CD14-positive monocyte (primary cell): Measurements from ENCODE around the gene KDM4C. TPM values are rescaled to one million over a fixed set of nuclear protein-coding genes. Genes with fewer than 3 reads are reported as not detected.

Source experiments
- DNase-seq, 3 donors: peaks; one replicate each; pipeline ENCODE4 v3.0.0-alpha.2; 2011 to 2022
- H2AFZ ChIP-seq: 2 replicates; pipeline ENCODE4 v1.6.0; 2012; ENCODE audit warnings: mild to moderate bottlenecking, low read depth, low read length, inconsistent platforms; ENCODE audit not compliant: insufficient read depth, poor library complexity, severe bottlenecking
- H3K27ac ChIP-seq, 2 donors: 1 replicate in 1 of 2; 2 replicates in 1 of 2; pipeline ENCODE4 v1.5.1; 2012 to 2013; ENCODE audit warnings: low read length in 2 of 2, control low read depth in 1 of 2, inconsistent platforms in 1 of 2, low read depth in 1 of 2, mild to moderate bottlenecking in 1 of 2
- H3K27me3 ChIP-seq, 2 donors: one replicate each; pipeline versions ENCODE4 v1.6.0 to v1.6.1; 2011 to 2013; ENCODE audit warnings: low read length in 2 of 2; ENCODE audit not compliant: control insufficient read depth in 2 of 2, insufficient read depth in 2 of 2
- H3K36me3 ChIP-seq, 2 donors: replicated peaks in 1 of 2; 1 replicate in 1 of 2; 2 replicates in 1 of 2; pipeline versions ENCODE4 v1.5.1 to v1.6.1; 2012 to 2013; ENCODE audit warnings: low read length in 2 of 2, control low read depth in 1 of 2, inconsistent platforms in 1 of 2, mild to moderate bottlenecking in 1 of 2; ENCODE audit not compliant: insufficient read depth in 2 of 2, control insufficient read depth in 1 of 2
- H3K4me1 ChIP-seq, 2 donors: 1 replicate in 1 of 2; 2 replicates in 1 of 2; pipeline versions ENCODE4 v1.5.1 to v1.6.1; 2012 to 2013; ENCODE audit warnings: low read length in 2 of 2, control low read depth in 1 of 2, inconsistent platforms in 1 of 2, mild to moderate bottlenecking in 1 of 2, moderate library complexity in 1 of 2; ENCODE audit not compliant: insufficient read depth in 2 of 2, control insufficient read depth in 1 of 2
- H3K4me2 ChIP-seq: replicated peaks from 2 replicates; pipeline ENCODE3; 2012; ENCODE audit warnings: low read length, moderate library complexity, mild to moderate bottlenecking; ENCODE audit not compliant: poor library complexity, severe bottlenecking; ENCODE audit errors: extremely low read depth
- H3K4me3 ChIP-seq, 3 experiments: fragments of 200-600 bp in 1 of 3; sonication (generic) in 1 of 3; replicated peaks in 1 of 3; 1 replicate in 2 of 3; 2 replicates in 1 of 3; pipeline ENCODE4 v1.5.1; 2011 to 2013; ENCODE audit warnings: low read length in 3 of 3, mild to moderate bottlenecking in 3 of 3, control low read depth in 2 of 3, low read depth in 2 of 3, inconsistent platforms in 1 of 3, moderate library complexity in 1 of 3
- H3K79me2 ChIP-seq: 2 replicates; pipeline ENCODE4 v1.6.0; 2012; ENCODE audit warnings: mild to moderate bottlenecking, control low read depth, inconsistent platforms, low read length, moderate library complexity; ENCODE audit not compliant: insufficient read depth
- H3K9ac ChIP-seq: 2 replicates; pipeline ENCODE4 v1.6.0; 2017; ENCODE audit warnings: low read length, mild to moderate bottlenecking; ENCODE audit not compliant: insufficient read depth, poor library complexity, severe bottlenecking
- H3K9me3 ChIP-seq, 2 donors: replicated peaks in 1 of 2; 1 replicate in 1 of 2; 2 replicates in 1 of 2; pipeline versions ENCODE4 v1.5.1 to v1.6.1; 2012 to 2013; ENCODE audit warnings: low read length in 2 of 2, control low read depth in 1 of 2; ENCODE audit not compliant: control insufficient read depth in 1 of 2, insufficient read depth in 1 of 2
- H4K20me1 ChIP-seq: 2 replicates; pipeline ENCODE4 v1.6.0; 2012; ENCODE audit warnings: mild to moderate bottlenecking, low read length, control low read depth, moderate library complexity; ENCODE audit not compliant: insufficient read depth
- H3K27ac Mint-ChIP-seq, 7 donors: one replicate each; pipeline ENCODE4 v1.8.0; 2020; ENCODE audit warnings: mild to moderate bottlenecking in 7 of 7, mixed read lengths in 7 of 7, moderate library complexity in 6 of 7, inconsistent platforms in 2 of 7
- H3K27me3 Mint-ChIP-seq, 3 donors: one replicate each; pipeline ENCODE4 v1.8.0; 2021 to 2022; ENCODE audit warnings: low read depth in 3 of 3, mild to moderate bottlenecking in 3 of 3, mixed read lengths in 3 of 3, moderate library complexity in 3 of 3, inconsistent platforms in 1 of 3
- H3K36me3 Mint-ChIP-seq, 2 donors: one replicate each; pipeline ENCODE4 v1.8.0; 2020; ENCODE audit warnings: mixed read lengths in 2 of 2, inconsistent platforms in 1 of 2, mild to moderate bottlenecking in 1 of 2
- H3K4me1 Mint-ChIP-seq: one replicate; pipeline ENCODE4 v1.8.0; 2020; ENCODE audit warnings: mild to moderate bottlenecking, mixed read lengths
- H3K4me3 Mint-ChIP-seq, 2 donors: one replicate each; pipeline ENCODE4 v1.8.0; 2020; ENCODE audit warnings: mild to moderate bottlenecking in 2 of 2, mixed read lengths in 2 of 2, moderate library complexity in 1 of 2
- H3K9me3 Mint-ChIP-seq, 7 donors: one replicate each; pipeline ENCODE4 v1.8.0; 2020 to 2022; ENCODE audit warnings: mixed read lengths in 7 of 7, mild to moderate bottlenecking in 6 of 7, moderate library complexity in 6 of 7, inconsistent platforms in 2 of 7
- WGBS: methylation state at CpG from one replicate; pipeline ENCODE4 v1.1.5; 2013; ENCODE audit warnings: missing lambda C conversion rate; ENCODE audit not compliant: insufficient coverage; 5-methylcytosine and 5-hydroxymethylcytosine counted together
- intact Hi-C, 2 donors: fragments of 100-400 bp; cut with micrococcal nuclease; formaldehyde crosslinking; loops; one replicate each; pipeline versions ENCODE4 v1.15.0 to v1.15.1; 2023
- polyA plus RNA-seq, 3 donors: library from polyadenylated mRNA; depleted of rRNA in 1 of 3; unstranded in 2 of 3; stranded (reverse) in 1 of 3; fragments of 300-500 nt in 2 of 3; fragments of >200 nt in 1 of 3; fragmentation: Illumina TruSeq in 2 of 3; gene quantifications; 1 replicate in 2 of 3; 2 replicates in 1 of 3; pipeline ENCODE4 v1.2.3, GENCODE V29; 2012 to 2021
- TF ChIP-seq, protein P1 (sequence below): fragments of 200-600 bp; IDR thresholded peaks from one replicate; pipeline ENCODE4 v1.8.0; 2022; ENCODE audit warnings: antibody characterized with exemption, mild to moderate bottlenecking

The KDM4C gene
- polyA plus RNA-seq, 3 donors: 15.2 to 36.2 (median 17.1) TPM

DNA sequence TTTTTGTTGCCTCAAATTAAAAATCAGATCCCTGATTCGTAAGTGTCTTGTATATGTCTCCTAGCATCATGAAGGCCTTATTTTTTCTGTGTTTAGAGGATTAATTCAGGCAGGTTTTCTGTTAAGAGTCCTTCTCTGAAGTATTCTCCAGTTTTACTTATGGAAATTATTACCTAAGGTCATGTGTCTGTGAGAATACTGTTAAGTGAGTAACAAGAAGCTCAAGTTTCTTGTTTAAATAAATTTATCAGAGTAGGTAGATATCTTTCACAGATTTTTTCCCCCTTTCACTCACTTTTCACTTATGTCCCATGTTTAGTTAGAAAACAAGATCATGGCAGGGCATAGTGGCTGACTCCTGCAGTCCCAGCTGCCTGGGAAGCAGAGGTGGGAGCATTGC lies 233.6 kb downstream of the KDM4C start:
- Histone ChIP-seq H3K36me3 (peaks cover 50 to 94% of the 10 kb centered on the region in 2 donors), H4K20me1 (no peaks in the 10 kb centered on the region), H3K79me2 (no peaks in the 10 kb centered on the region), H3K27me3 (no peaks in the 10 kb centered on the region), H2AFZ (no peak overlapping the region), H3K9me3 (no peaks in the 10 kb centered on the region), H3K4me3 (no peak overlapping the region), H3K4me1 (no peaks in the 10 kb centered on the region), H3K9ac (no peak overlapping the region), H3K27ac (no peak overlapping the region), H3K4me2 (no peak overlapping the region)
- Mint-ChIP-seq H3K27ac (no peak overlapping the region), H3K4me3 (no peak overlapping the region), H3K9me3 (peaks cover 0 to 3% (median 0%) of the 10 kb centered on the region in 7 donors), H3K36me3 (peaks cover 63 to 71% of the 10 kb centered on the region in 2 donors), H3K4me1 (no peaks in the 10 kb centered on the region), H3K27me3 (peaks cover 0 to 1% (median 0%) of the 10 kb centered on the region in 3 donors)
- TF ChIP-seq, protein P1, sequence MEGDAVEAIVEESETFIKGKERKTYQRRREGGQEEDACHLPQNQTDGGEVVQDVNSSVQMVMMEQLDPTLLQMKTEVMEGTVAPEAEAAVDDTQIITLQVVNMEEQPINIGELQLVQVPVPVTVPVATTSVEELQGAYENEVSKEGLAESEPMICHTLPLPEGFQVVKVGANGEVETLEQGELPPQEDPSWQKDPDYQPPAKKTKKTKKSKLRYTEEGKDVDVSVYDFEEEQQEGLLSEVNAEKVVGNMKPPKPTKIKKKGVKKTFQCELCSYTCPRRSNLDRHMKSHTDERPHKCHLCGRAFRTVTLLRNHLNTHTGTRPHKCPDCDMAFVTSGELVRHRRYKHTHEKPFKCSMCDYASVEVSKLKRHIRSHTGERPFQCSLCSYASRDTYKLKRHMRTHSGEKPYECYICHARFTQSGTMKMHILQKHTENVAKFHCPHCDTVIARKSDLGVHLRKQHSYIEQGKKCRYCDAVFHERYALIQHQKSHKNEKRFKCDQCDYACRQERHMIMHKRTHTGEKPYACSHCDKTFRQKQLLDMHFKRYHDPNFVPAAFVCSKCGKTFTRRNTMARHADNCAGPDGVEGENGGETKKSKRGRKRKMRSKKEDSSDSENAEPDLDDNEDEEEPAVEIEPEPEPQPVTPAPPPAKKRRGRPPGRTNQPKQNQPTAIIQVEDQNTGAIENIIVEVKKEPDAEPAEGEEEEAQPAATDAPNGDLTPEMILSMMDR: no peak
- WGBS: no CpG with 5 or more reads among the region's 1 CpG
- DNase-seq: no peak
- intact Hi-C loops: no loop called here

DNA sequence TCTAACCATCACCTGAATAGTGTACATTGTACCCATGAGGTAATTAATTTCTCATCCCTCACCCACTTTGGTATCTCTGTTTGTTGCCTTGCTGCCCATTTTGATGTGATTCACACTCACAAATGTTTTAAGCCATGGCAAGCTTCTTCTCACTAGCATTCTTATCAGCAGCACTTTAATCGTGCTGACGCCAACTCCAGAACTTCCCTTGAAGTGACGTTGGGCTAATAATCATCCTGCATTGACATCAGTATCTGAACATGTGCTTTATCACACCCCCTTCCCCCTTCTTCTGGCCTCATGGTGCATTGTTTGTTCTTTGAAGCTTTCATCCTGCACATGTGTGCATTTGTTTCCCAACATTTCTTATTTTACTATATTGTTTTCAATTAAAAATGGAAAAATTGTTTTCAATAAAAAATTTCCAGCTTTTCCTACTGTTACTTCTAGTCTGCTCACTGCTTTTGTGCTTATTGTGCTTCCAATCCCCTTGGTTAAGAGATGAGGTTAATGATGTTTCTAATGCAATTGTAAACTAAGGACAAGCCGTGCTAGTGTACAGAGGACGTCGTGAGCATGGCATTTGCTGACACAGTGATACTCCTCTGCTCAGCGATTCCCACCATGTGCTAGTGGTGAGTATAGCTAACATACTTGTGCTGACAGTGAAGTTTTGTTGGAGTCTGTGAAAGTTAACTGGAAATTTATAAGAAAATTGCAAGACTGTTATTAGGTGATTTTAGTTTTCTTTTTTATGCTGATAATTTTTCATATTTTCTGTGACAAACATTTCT lies 238.5 kb downstream of the KDM4C start:
- peaks cover 31 to 74% of the 10 kb centered on the region in 2 donors for H3K36me3 ChIP-seq
- no peaks in the 10 kb centered on the region for H3K9me3 ChIP-seq
- H3K4me1 ChIP-seq: no peaks in the 10 kb centered on the region
- TF ChIP-seq, protein P1: no peak
- H3K9ac ChIP-seq: no peak overlapping the region
- no peak overlapping the region for H3K27ac ChIP-seq
- no peak overlapping the region for H3K4me3 Mint-ChIP-seq
- H3K4me3 ChIP-seq: no peak overlapping the region
- no peaks in the 10 kb centered on the region for H3K9me3 Mint-ChIP-seq
- H3K27me3 ChIP-seq: no peaks in the 10 kb centered on the region
- no peak overlapping the region for H2AFZ ChIP-seq
- no peak overlapping the region for H3K27ac Mint-ChIP-seq
- no peak for DNase-seq
- WGBS: 94% methylated on average over 7 of the region's 7 CpGs
- intact Hi-C loops: no loop called here
- peaks cover 45 to 61% of the 10 kb centered on the region in 2 donors for H3K36me3 Mint-ChIP-seq
- no peaks in the 10 kb centered on the region for H3K4me1 Mint-ChIP-seq
- no peaks in the 10 kb centered on the region for H4K20me1 ChIP-seq
- H3K27me3 Mint-ChIP-seq: no peaks in the 10 kb centered on the region
- H3K79me2 ChIP-seq: no peaks in the 10 kb centered on the region
- H3K4me2 ChIP-seq: no peak overlapping the region
